GM12874 (cell line): ENCODE measurements around the gene STAC.

ENCODE experiments used
- CTCF ChIP-seq: IDR thresholded peaks from 2 replicates; pipeline ENCODE4 v1.5.1; 2011; ENCODE audit warnings: low read depth, mild to moderate bottlenecking, control low read depth, low read length, moderate library complexity; ENCODE audit not compliant: insufficient read depth

STAC gene

GRCh38 chr3:36459177-36459576 is 78.9 kb downstream of the STAC start:
- no peak for TF ChIP-seq CTCF

- no peak for TF ChIP-seq CTCF
These were observed 81.3 kb downstream of the STAC start for GRCh38 chr3:36461597-36461996.

- no peak for TF ChIP-seq CTCF
These were observed 95.3 kb downstream of the STAC start for GRCh38 chr3:36475558-36475957.

GRCh38 chr3:36476286-36476942 is 96.1 kb downstream of the STAC start:
- no peak for TF ChIP-seq CTCF

- no peak for TF ChIP-seq CTCF
These were observed 97.4 kb downstream of the STAC start for GRCh38 chr3:36477655-36478054.

GRCh38 chr3:36480911-36481648 is 100.8 kb downstream of the STAC start:
- no peak for TF ChIP-seq CTCF

- TF ChIP-seq CTCF: no peak
These were observed 102.0 kb downstream of the STAC start for GRCh38 chr3:36482256-36482655.
